ENCODE data around the gene INHA. TPM values are rescaled to one million over a fixed set of nuclear protein-coding genes. Genes with fewer than 3 reads are reported as not detected.

Gene INHA
- total RNA-seq, 1 experiment from 2014 or later: 0.31 TPM

DNA sequence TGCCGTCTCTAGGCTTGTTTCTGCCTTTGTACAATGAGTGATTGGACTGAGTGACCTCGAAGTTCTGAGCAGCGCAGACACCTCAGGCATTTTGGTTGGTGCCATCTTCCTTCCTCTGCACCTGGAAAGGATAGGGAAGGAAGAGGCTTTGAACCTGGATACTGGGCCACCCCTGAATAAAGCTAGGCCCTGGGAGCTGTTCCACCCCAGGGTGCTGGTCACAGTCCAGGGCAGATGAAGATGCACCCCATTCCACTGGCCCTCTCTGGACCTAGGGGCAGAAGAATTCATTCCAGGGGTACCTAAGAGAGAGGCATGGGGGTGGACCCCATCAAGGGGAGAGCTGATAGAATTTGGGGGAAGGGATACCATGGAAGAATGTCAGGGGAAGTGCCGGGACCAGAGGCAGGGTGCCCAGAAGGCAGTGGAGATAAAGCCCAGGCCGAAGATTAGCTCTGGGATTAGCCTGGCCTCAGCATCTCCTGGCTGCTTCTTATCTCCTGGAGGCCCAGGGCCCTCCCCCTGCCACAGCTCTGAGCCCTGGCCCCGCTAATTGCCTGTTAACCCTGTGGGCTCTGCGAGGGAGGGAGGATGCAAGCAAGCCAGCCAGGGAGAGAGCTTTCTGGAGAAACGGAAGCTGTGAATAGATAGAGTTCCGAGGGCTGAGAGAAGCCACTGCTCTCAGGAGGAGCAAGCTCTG, 46.4 kb upstream of the INHA start:
- H3K27me3 ChIP-seq (ENCODE audit: insufficient read depth, low read length): no peaks in the 10 kb centered on the region; the same call in 1 of the 2 replicates
- H3K79me2 ChIP-seq (ENCODE audit: insufficient read depth, low read length): no peaks in the 10 kb centered on the region
- no peak overlapping the region for H3K27ac ChIP-seq (ENCODE audit: insufficient read length, low read depth, low read length)
- Mint-ChIP-seq H3K27ac (no peak overlapping the region; a peak in 1 of 7 replicates), H3K4me1 (peaks cover 52 to 64% of the 10 kb centered on the region in 2 experiments), H3K4me3 (peak overlapping the region in 1 of 2 experiments; percentile 11; a peak in 1 of 5 replicates), H3K36me3 (ENCODE audit: insufficient read depth in 1 of 3, low read depth in 3 of 3) (no peaks in the 10 kb centered on the region), H3K9me3 (no peaks in the 10 kb centered on the region; a peak in 1 of 5 replicates), H3K27me3 (ENCODE audit: low read depth) (peaks cover 58% of the 10 kb centered on the region)
- H2BK20ac ChIP-seq (ENCODE audit: low read depth, low read length, poor library complexity, severe bottlenecking): no peak overlapping the region
- H3K4ac ChIP-seq (ENCODE audit: low read depth, low read length): no peak overlapping the region
- no peak overlapping the region for H2BK15ac ChIP-seq (ENCODE audit: low read depth, low read length)
- H2AK5ac ChIP-seq (ENCODE audit: insufficient read length, low read length): no peak overlapping the region
- H3K18ac ChIP-seq (ENCODE audit: insufficient read length, low read depth, low read length): no peak overlapping the region
- WGBS (ENCODE audit: extremely low coverage, insufficient read length, low lambda C conversion rate): no CpG with 5 or more reads among the region's 9 CpGs
- H3K56ac ChIP-seq (ENCODE audit: insufficient read length, low read depth, low read length): no peak overlapping the region
- TF ChIP-seq, protein P1, sequence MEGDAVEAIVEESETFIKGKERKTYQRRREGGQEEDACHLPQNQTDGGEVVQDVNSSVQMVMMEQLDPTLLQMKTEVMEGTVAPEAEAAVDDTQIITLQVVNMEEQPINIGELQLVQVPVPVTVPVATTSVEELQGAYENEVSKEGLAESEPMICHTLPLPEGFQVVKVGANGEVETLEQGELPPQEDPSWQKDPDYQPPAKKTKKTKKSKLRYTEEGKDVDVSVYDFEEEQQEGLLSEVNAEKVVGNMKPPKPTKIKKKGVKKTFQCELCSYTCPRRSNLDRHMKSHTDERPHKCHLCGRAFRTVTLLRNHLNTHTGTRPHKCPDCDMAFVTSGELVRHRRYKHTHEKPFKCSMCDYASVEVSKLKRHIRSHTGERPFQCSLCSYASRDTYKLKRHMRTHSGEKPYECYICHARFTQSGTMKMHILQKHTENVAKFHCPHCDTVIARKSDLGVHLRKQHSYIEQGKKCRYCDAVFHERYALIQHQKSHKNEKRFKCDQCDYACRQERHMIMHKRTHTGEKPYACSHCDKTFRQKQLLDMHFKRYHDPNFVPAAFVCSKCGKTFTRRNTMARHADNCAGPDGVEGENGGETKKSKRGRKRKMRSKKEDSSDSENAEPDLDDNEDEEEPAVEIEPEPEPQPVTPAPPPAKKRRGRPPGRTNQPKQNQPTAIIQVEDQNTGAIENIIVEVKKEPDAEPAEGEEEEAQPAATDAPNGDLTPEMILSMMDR (conservative IDR thresholded peaks at IDR 0.05): no peak
- H3K23me2 ChIP-seq (ENCODE audit: insufficient read length, low read depth, low read length, poor library complexity, severe bottlenecking): peaks cover 7% of the 10 kb centered on the region
- H3K23ac ChIP-seq (ENCODE audit: insufficient read length, low read depth, low read length): no peak overlapping the region
- no peak overlapping the region for H2BK120ac ChIP-seq (ENCODE audit: low read depth, low read length, poor library complexity, severe bottlenecking)
- H4K8ac ChIP-seq (replicated peaks; ENCODE audit: insufficient read length, low read depth, low read length): no peak overlapping the region
- H2BK5ac ChIP-seq (ENCODE audit: insufficient read length, low read length): no peak overlapping the region
- H3K4me1 ChIP-seq (ENCODE audit: insufficient read depth, low read length): peaks cover 3% of the 10 kb centered on the region; the same call in 1 of the 2 replicates
- H3T11ph ChIP-seq (ENCODE audit: low read length): no peak overlapping the region
- H2AFZ ChIP-seq (ENCODE audit: low read length): no peak overlapping the region
- H4K20me1 ChIP-seq (ENCODE audit: control insufficient read depth, insufficient read depth, insufficient read length): no peaks in the 10 kb centered on the region
- H3K79me1 ChIP-seq (ENCODE audit: insufficient read depth, low read depth, low read length, poor library complexity, severe bottlenecking): no peaks in the 10 kb centered on the region
- no peak for DNase-seq
- no peak overlapping the region for H2BK12ac ChIP-seq (ENCODE audit: insufficient read length, low read depth, low read length)
- H3K9me3 ChIP-seq (ENCODE audit: control insufficient read depth, low read depth, low read length): no peaks in the 10 kb centered on the region
- no peak overlapping the region for H3K9ac ChIP-seq (ENCODE audit: extremely low read depth, insufficient read length, low read length)
- H3K4me2 ChIP-seq (ENCODE audit: insufficient read depth, insufficient read length, low read length): no peak overlapping the region
- H4K91ac ChIP-seq (ENCODE audit: insufficient read length, low read depth, low read length): no peak overlapping the region
- H4K5ac ChIP-seq (ENCODE audit: insufficient read length, low read depth, low read length): no peak overlapping the region
- H3K14ac ChIP-seq (ENCODE audit: insufficient read depth, low read length): no peak overlapping the region
